ENCODE data around the gene NBPF3. TPM values are rescaled to one million over a fixed set of nuclear protein-coding genes. Genes with fewer than 3 reads are reported as not detected.
"Not testable (repeated sequence)": the region's sequence is repeated elsewhere in the genome, so short reads cannot be mapped to it uniquely, and the experiment has no call there.

Gene NBPF3
- polyA plus RNA-seq, 2 donors: 1.1 to 2.4 TPM

- H3K27ac ChIP-seq (ENCODE audit: low read depth in 2 of 2, low read length in 1 of 2); H3K36me3 ChIP-seq (ENCODE audit: control insufficient read depth in 2 of 2, insufficient read depth in 2 of 2, low read length in 1 of 2); H3K4me3 ChIP-seq (ENCODE audit: low read depth in 1 of 2, low read length in 2 of 2); H3K27me3 ChIP-seq (ENCODE audit: control insufficient read depth in 1 of 2, insufficient read depth in 2 of 2, low read length in 2 of 2); H3K4me1 ChIP-seq (ENCODE audit: control insufficient read depth in 2 of 2, insufficient read depth in 2 of 2, low read length in 1 of 2); H3K9me3 ChIP-seq (ENCODE audit: control insufficient read depth in 2 of 2, insufficient read depth in 1 of 2, low read depth in 1 of 2, low read length in 1 of 2): not testable (repeated sequence)
- 83 to 84% methylated on average over 6 of the region's 6 CpGs for WGBS, 2 donors
Measured at GRCh38 chr1:21420378-21420777, 19.6 kb upstream of the NBPF3 start.

- H3K27me3 ChIP-seq (ENCODE audit: control insufficient read depth in 1 of 2, insufficient read depth in 2 of 2, low read length in 2 of 2); H3K9me3 ChIP-seq (ENCODE audit: control insufficient read depth in 2 of 2, insufficient read depth in 1 of 2, low read depth in 1 of 2, low read length in 1 of 2); H3K4me1 ChIP-seq (ENCODE audit: control insufficient read depth in 2 of 2, insufficient read depth in 2 of 2, low read length in 1 of 2); H3K4me3 ChIP-seq (ENCODE audit: low read depth in 1 of 2, low read length in 2 of 2); H3K27ac ChIP-seq (ENCODE audit: low read depth in 2 of 2, low read length in 1 of 2); H3K36me3 ChIP-seq (ENCODE audit: control insufficient read depth in 2 of 2, insufficient read depth in 2 of 2, low read length in 1 of 2): not testable (repeated sequence)
- 59 to 68% methylated on average over 8 of the region's 8 CpGs for WGBS, 2 donors
Measured at GRCh38 chr1:21421307-21421706, 18.6 kb upstream of the NBPF3 start.

GRCh38 chr1:21427798-21428480 lies 12.0 kb upstream of the NBPF3 start:
- H3K27ac ChIP-seq (ENCODE audit: low read depth in 2 of 2, low read length in 1 of 2); H3K4me1 ChIP-seq (ENCODE audit: control insufficient read depth in 2 of 2, insufficient read depth in 2 of 2, low read length in 1 of 2); H3K27me3 ChIP-seq (ENCODE audit: control insufficient read depth in 1 of 2, insufficient read depth in 2 of 2, low read length in 2 of 2); H3K9me3 ChIP-seq (ENCODE audit: control insufficient read depth in 2 of 2, insufficient read depth in 1 of 2, low read depth in 1 of 2, low read length in 1 of 2); H3K36me3 ChIP-seq (ENCODE audit: control insufficient read depth in 2 of 2, insufficient read depth in 2 of 2, low read length in 1 of 2): not testable (repeated sequence)
- peak overlapping the region in 1 of 2 donors; percentile 26 for H3K4me3 ChIP-seq (ENCODE audit: low read depth in 1 of 2, low read length in 2 of 2)
- 7% methylated on average over 22 to 49 of the region's 74 CpGs for WGBS, 2 donors

GRCh38 chr1:21428481-21429073 lies 11.4 kb upstream of the NBPF3 start:
- 50 to 62% methylated on average over 24 to 43 of the region's 66 CpGs for WGBS, 2 donors
- not testable (repeated sequence) for H3K4me1 ChIP-seq (ENCODE audit: control insufficient read depth in 2 of 2, insufficient read depth in 2 of 2, low read length in 1 of 2); H3K9me3 ChIP-seq (ENCODE audit: control insufficient read depth in 2 of 2, insufficient read depth in 1 of 2, low read depth in 1 of 2, low read length in 1 of 2); H3K27me3 ChIP-seq (ENCODE audit: control insufficient read depth in 1 of 2, insufficient read depth in 2 of 2, low read length in 2 of 2); H3K27ac ChIP-seq (ENCODE audit: low read depth in 2 of 2, low read length in 1 of 2); H3K36me3 ChIP-seq (ENCODE audit: control insufficient read depth in 2 of 2, insufficient read depth in 2 of 2, low read length in 1 of 2)
- peak overlapping the region in 1 of 2 donors; percentile 26 for H3K4me3 ChIP-seq (ENCODE audit: low read depth in 1 of 2, low read length in 2 of 2)

- H3K9me3 ChIP-seq (ENCODE audit: control insufficient read depth in 2 of 2, insufficient read depth in 1 of 2, low read depth in 1 of 2, low read length in 1 of 2); H3K4me1 ChIP-seq (ENCODE audit: control insufficient read depth in 2 of 2, insufficient read depth in 2 of 2, low read length in 1 of 2); H3K4me3 ChIP-seq (ENCODE audit: low read depth in 1 of 2, low read length in 2 of 2); H3K36me3 ChIP-seq (ENCODE audit: control insufficient read depth in 2 of 2, insufficient read depth in 2 of 2, low read length in 1 of 2); H3K27me3 ChIP-seq (ENCODE audit: control insufficient read depth in 1 of 2, insufficient read depth in 2 of 2, low read length in 2 of 2); H3K27ac ChIP-seq (ENCODE audit: low read depth in 2 of 2, low read length in 1 of 2): not testable (repeated sequence)
- 93 to 95% methylated on average over 31 to 34 of the region's 34 CpGs for WGBS, 2 donors
Measured at GRCh38 chr1:21429210-21429609, 10.7 kb upstream of the NBPF3 start.

GRCh38 chr1:21430875-21431274 lies 9.1 kb upstream of the NBPF3 start:
- H3K4me1 ChIP-seq (ENCODE audit: control insufficient read depth in 2 of 2, insufficient read depth in 2 of 2, low read length in 1 of 2); H3K36me3 ChIP-seq (ENCODE audit: control insufficient read depth in 2 of 2, insufficient read depth in 2 of 2, low read length in 1 of 2); H3K27ac ChIP-seq (ENCODE audit: low read depth in 2 of 2, low read length in 1 of 2); H3K9me3 ChIP-seq (ENCODE audit: control insufficient read depth in 2 of 2, insufficient read depth in 1 of 2, low read depth in 1 of 2, low read length in 1 of 2); H3K4me3 ChIP-seq (ENCODE audit: low read depth in 1 of 2, low read length in 2 of 2); H3K27me3 ChIP-seq (ENCODE audit: control insufficient read depth in 1 of 2, insufficient read depth in 2 of 2, low read length in 2 of 2): not testable (repeated sequence)
- 87 to 89% methylated on average over 6 of the region's 6 CpGs for WGBS, 2 donors

GRCh38 chr1:21434394-21434793 lies 5.5 kb upstream of the NBPF3 start:
- H3K36me3 ChIP-seq (ENCODE audit: control insufficient read depth in 2 of 2, insufficient read depth in 2 of 2, low read length in 1 of 2): no peaks in the 10 kb centered on the region
- 84 to 88% methylated on average over 8 of the region's 8 CpGs for WGBS, 2 donors
- peaks cover 3 to 4% of the 10 kb centered on the region in 2 donors for H3K4me1 ChIP-seq (ENCODE audit: control insufficient read depth in 2 of 2, insufficient read depth in 2 of 2, low read length in 1 of 2)
- H3K4me3 ChIP-seq (ENCODE audit: low read depth in 1 of 2, low read length in 2 of 2): no peak overlapping the region
- peaks cover 0 to 3% of the 10 kb centered on the region in 2 donors for H3K9me3 ChIP-seq (ENCODE audit: control insufficient read depth in 2 of 2, insufficient read depth in 1 of 2, low read depth in 1 of 2, low read length in 1 of 2)
- no peaks in the 10 kb centered on the region for H3K27me3 ChIP-seq (ENCODE audit: control insufficient read depth in 1 of 2, insufficient read depth in 2 of 2, low read length in 2 of 2)
- H3K27ac ChIP-seq (ENCODE audit: low read depth in 2 of 2, low read length in 1 of 2): no peak overlapping the region

- no peaks in the 10 kb centered on the region for H3K27me3 ChIP-seq (ENCODE audit: control insufficient read depth in 1 of 2, insufficient read depth in 2 of 2, low read length in 2 of 2)
- H3K27ac ChIP-seq (ENCODE audit: low read depth in 2 of 2, low read length in 1 of 2): no peak overlapping the region
- H3K4me3 ChIP-seq (ENCODE audit: low read depth in 1 of 2, low read length in 2 of 2): peak overlapping the region in 1 of 2 donors; percentile 33
- peaks cover 3 to 4% of the 10 kb centered on the region in 2 donors for H3K4me1 ChIP-seq (ENCODE audit: control insufficient read depth in 2 of 2, insufficient read depth in 2 of 2, low read length in 1 of 2)
- peaks cover 0 to 3% of the 10 kb centered on the region in 2 donors for H3K9me3 ChIP-seq (ENCODE audit: control insufficient read depth in 2 of 2, insufficient read depth in 1 of 2, low read depth in 1 of 2, low read length in 1 of 2)
- H3K36me3 ChIP-seq (ENCODE audit: control insufficient read depth in 2 of 2, insufficient read depth in 2 of 2, low read length in 1 of 2): no peaks in the 10 kb centered on the region
- 81 to 88% methylated on average over 19 to 20 of the region's 20 CpGs for WGBS, 2 donors
Measured at GRCh38 chr1:21435646-21436487, 4.1 kb upstream of the NBPF3 start.

GRCh38 chr1:21436488-21437340 lies 3.2 kb upstream of the NBPF3 start:
- H3K27ac ChIP-seq (ENCODE audit: low read depth in 2 of 2, low read length in 1 of 2): no peak overlapping the region

More at GRCh38 chr1:21436488-21437340, 3.2 kb upstream of the NBPF3 start:
- WGBS, 2 donors: 10 to 13% methylated on average over 40 to 43 of the region's 43 CpGs
- H3K4me3 ChIP-seq (ENCODE audit: low read depth in 1 of 2, low read length in 2 of 2): peak overlapping the region; percentile 33 to 36
- H3K36me3 ChIP-seq (ENCODE audit: control insufficient read depth in 2 of 2, insufficient read depth in 2 of 2, low read length in 1 of 2): no peaks in the 10 kb centered on the region
- no peaks in the 10 kb centered on the region for H3K27me3 ChIP-seq (ENCODE audit: control insufficient read depth in 1 of 2, insufficient read depth in 2 of 2, low read length in 2 of 2)
- peaks cover 0 to 3% of the 10 kb centered on the region in 2 donors for H3K9me3 ChIP-seq (ENCODE audit: control insufficient read depth in 2 of 2, insufficient read depth in 1 of 2, low read depth in 1 of 2, low read length in 1 of 2)
- peaks cover 3 to 4% of the 10 kb centered on the region in 2 donors for H3K4me1 ChIP-seq (ENCODE audit: control insufficient read depth in 2 of 2, insufficient read depth in 2 of 2, low read length in 1 of 2)
